HepG2 (cell line): ENCODE measurements around the gene WNT3.

Experiments
- ARID2 ChIP-seq: sonication (generic); formaldehyde crosslinking; IDR thresholded peaks from 2 replicates; pipeline ENCODE4 v1.8.1; 2022; ENCODE audit warnings: mild to moderate bottlenecking, missing genetic modification reagents, borderline replicate concordance
- NR3C1 ChIP-seq: sonication (generic); formaldehyde crosslinking; IDR thresholded peaks from 2 replicates; pipeline ENCODE4 v1.4.0; 2020; ENCODE audit warnings: missing genetic modification reagents
- POLR2A ChIP-seq, 2 experiments: IDR thresholded peaks; 2 replicates each; pipeline ENCODE4 v1.6.1; 2011; ENCODE audit warnings: low read depth in 2 of 2, low read length in 2 of 2, mild to moderate bottlenecking in 1 of 2, moderate library complexity in 1 of 2; ENCODE audit not compliant: insufficient read depth in 1 of 2
- RAD21 ChIP-seq: fragments of 450-650 bp; formaldehyde crosslinking; IDR thresholded peaks from 2 replicates; pipeline ENCODE4 v1.5.0; 2020; ENCODE audit warnings: mild to moderate bottlenecking
- RBM22 ChIP-seq: fragments of 200-400 bp; formaldehyde crosslinking; optimal IDR thresholded peaks from 2 replicates; pipeline ENCODE3; 2017; ENCODE audit warnings: mild to moderate bottlenecking, low read length, moderate library complexity
- RXRA ChIP-seq: sonication (generic); formaldehyde crosslinking; IDR thresholded peaks from 2 replicates; pipeline ENCODE4 v1.5.1; 2020; ENCODE audit warnings: missing genetic modification reagents
- SNAI1 ChIP-seq: sonication (generic); formaldehyde crosslinking; IDR thresholded peaks from 2 replicates; pipeline ENCODE4 v1.5.0; 2020; ENCODE audit warnings: mild to moderate bottlenecking, missing genetic modification reagents, borderline replicate concordance
- TAF1 ChIP-seq: sonication (generic); formaldehyde crosslinking; IDR thresholded peaks from 2 replicates; pipeline ENCODE4 v1.4.0; 2020; ENCODE audit warnings: missing genetic modification reagents
- ZBTB38 ChIP-seq: sonication (generic); formaldehyde crosslinking; IDR thresholded peaks from 2 replicates; pipeline ENCODE4 v1.5.1; 2020; ENCODE audit warnings: mild to moderate bottlenecking, missing genetic modification reagents
- ZFP1 ChIP-seq: IDR thresholded peaks from 2 replicates; pipeline ENCODE4 v1.6.1; 2016

- TF ChIP-seq NR3C1 (no peak), RBM22 (no peak), ARID2 (no peak), RXRA (CRISPR knock-in tag) (no peak), ZFP1 (no peak), SNAI1 (CRISPR knock-in tag) (no peak), POLR2A (IDR thresholded peaks at IDR 0.05; ENCODE audit: insufficient read depth in 1 of 2, low read depth in 2 of 2, low read length in 2 of 2) (no peak), RAD21 (CRISPR knock-in tag) (no peak), TAF1 (no peak), ZBTB38 (CRISPR knock-in tag) (no peak)
Measured at GRCh38 chr17:46730679-46731078, 87.8 kb downstream of the WNT3 start.
